Stimulated activated CD4-positive, alpha-beta T cell treated with anti-CD3 and anti-CD28 coated beads, Interleukin-15, amount 100 ng/mL, for 48 hours (primary cell): ENCODE data around the gene ERVMER34-1.

ENCODE experiments used
- DNase-seq, 2 donors: peaks; one replicate each; pipeline ENCODE4 v3.0.0-alpha.2; 2020; ENCODE audit warnings: low read depth in 2 of 2

The ERVMER34-1 gene

GRCh38 chr4:52721968-52722815 is 29.0 kb downstream of the ERVMER34-1 start:
- peak; percentile 83 to 84 for DNase-seq

- DNase-seq = no peak
Measured at GRCh38 chr4:52718123-52718522, 33.1 kb downstream of the ERVMER34-1 start.

- no peak for DNase-seq
Measured at GRCh38 chr4:52716364-52717151, 34.7 kb downstream of the ERVMER34-1 start.

GRCh38 chr4:52715914-52716313 is 35.3 kb downstream of the ERVMER34-1 start:
- no peak for DNase-seq

- no peak for DNase-seq
Measured at GRCh38 chr4:52715255-52715897, 35.8 kb downstream of the ERVMER34-1 start.

DNA sequence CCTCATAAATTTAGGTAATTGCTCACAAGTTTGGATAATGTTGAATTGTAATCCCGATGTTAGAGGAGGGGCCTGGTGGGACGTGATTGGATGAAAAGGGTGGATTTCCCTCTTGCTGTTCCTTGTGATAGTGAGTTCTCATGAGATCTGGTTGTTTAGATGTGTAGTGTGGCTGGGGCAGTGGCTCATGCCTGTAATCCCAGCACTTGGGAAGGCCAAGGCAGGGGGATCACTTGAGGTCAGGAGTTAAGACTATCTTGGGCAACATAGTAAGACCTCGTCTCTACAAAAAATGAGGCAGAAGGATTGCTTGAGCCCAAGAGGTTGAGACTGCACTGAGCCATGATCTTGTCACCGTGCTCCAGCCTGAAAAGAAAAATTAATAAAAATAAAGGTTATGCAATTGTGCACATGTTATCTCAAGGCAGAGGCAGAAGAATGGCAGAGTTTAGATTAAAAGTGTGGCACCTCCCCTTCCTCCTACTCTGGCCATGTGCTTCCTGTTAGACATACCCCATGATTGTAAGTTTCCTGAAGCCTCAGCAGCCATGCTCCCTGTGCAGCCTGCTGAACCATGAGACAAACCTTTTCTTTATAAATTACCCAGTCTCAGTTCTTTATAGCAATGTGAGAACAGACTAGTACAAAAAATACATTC is 36.5 kb downstream of the ERVMER34-1 start:
- no peak for DNase-seq

GRCh38 chr4:52713456-52713937 is 37.7 kb downstream of the ERVMER34-1 start:
- no peak for DNase-seq

- DNase-seq = peak; percentile 95 to 97
Measured at GRCh38 chr4:52712251-52713130, 38.7 kb downstream of the ERVMER34-1 start.

GRCh38 chr4:52711834-52712250 is 39.4 kb downstream of the ERVMER34-1 start:
- no peak for DNase-seq

DNA sequence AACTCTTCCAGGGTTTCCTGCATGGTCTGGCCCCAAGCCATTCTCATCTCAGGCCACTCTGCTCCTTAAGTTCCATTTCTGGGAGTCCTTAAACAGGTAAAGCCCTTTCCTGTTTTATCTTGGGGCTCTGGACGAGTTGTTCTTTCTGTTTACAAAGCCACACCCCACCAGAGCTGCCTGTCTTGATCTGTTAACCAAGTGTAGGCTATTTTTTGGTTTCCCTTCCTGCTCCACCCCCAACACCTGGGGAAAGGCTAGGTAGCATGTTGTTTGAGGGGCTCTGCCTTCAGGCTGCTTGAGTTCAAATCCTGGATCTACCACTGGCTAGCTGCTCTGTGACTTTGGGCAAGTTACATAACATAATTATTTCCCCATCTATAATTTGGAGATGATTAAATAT is 40.0 kb downstream of the ERVMER34-1 start:
- DNase-seq = no peak

- DNase-seq = no peak
Measured at GRCh38 chr4:52709155-52709554, 42.1 kb downstream of the ERVMER34-1 start.

GRCh38 chr4:52704661-52705060 is 46.6 kb downstream of the ERVMER34-1 start:
- no peak for DNase-seq

GRCh38 chr4:52704133-52704532 is 47.1 kb downstream of the ERVMER34-1 start:
- no peak for DNase-seq

GRCh38 chr4:52701207-52701606 is 50.0 kb downstream of the ERVMER34-1 start:
- DNase-seq = no peak

GRCh38 chr4:52694936-52695335 is 56.3 kb downstream of the ERVMER34-1 start:
- DNase-seq = no peak

GRCh38 chr4:52693492-52693891 is 57.7 kb downstream of the ERVMER34-1 start:
- DNase-seq = no peak
